KMS-11 (cell line): ENCODE measurements around the gene DSTYK.

Experiments used
- H2AFZ ChIP-seq: fragments of 200-600 bp; sonication (generic); 2 replicates; pipeline ENCODE4 v1.6.1; 2016; ENCODE audit warnings: antibody characterized with exemption, mixed run types, low read depth
- H3K27ac ChIP-seq: fragments of 200-600 bp; sonication (generic); 2 replicates; pipeline ENCODE4 v1.6.1; 2016; ENCODE audit warnings: mild to moderate bottlenecking, mixed run types
- H3K27me3 ChIP-seq: fragments of 200-600 bp; sonication (generic); 2 replicates; pipeline ENCODE4 v1.6.1; 2017; ENCODE audit warnings: mild to moderate bottlenecking, low read depth, mixed run types, moderate library complexity; ENCODE audit not compliant: insufficient read depth
- H3K36me3 ChIP-seq: fragments of 200-600 bp; sonication (generic); 2 replicates; pipeline ENCODE4 v1.6.1; 2017; ENCODE audit warnings: mild to moderate bottlenecking, mixed run types; ENCODE audit not compliant: insufficient read depth
- H3K4me1 ChIP-seq: fragments of 200-600 bp; sonication (generic); 2 replicates; pipeline ENCODE4 v1.6.1; 2016; ENCODE audit warnings: mild to moderate bottlenecking, low read depth, mixed run types; ENCODE audit not compliant: poor library complexity, severe bottlenecking
- H3K4me2 ChIP-seq: fragments of 200-600 bp; sonication (generic); 2 replicates; pipeline ENCODE4 v1.7.0; 2016; ENCODE audit warnings: mild to moderate bottlenecking, mixed run types
- H3K4me3 ChIP-seq: fragments of 200-600 bp; sonication (generic); IDR thresholded peaks from 2 replicates; pipeline ENCODE4 v1.6.1; 2017; ENCODE audit warnings: low read depth, low read length, mixed read lengths; ENCODE audit not compliant: insufficient read depth
- H3K79me2 ChIP-seq: fragments of 200-600 bp; sonication (generic); 2 replicates; pipeline ENCODE4 v1.6.1; 2016; ENCODE audit warnings: low read depth, mixed run types; ENCODE audit not compliant: insufficient read depth
- H3K9ac ChIP-seq: fragments of 200-600 bp; sonication (generic); 2 replicates; pipeline ENCODE4 v1.6.1; 2016; ENCODE audit warnings: mild to moderate bottlenecking, mixed run types
- H4K20me1 ChIP-seq: fragments of 200-600 bp; sonication (generic); 2 replicates; pipeline ENCODE4 v1.6.1; 2016; ENCODE audit warnings: mild to moderate bottlenecking, mixed run types; ENCODE audit not compliant: insufficient read depth
- CTCF ChIP-seq: fragments of 200-600 bp; sonication (generic); conservative IDR thresholded peaks from 2 replicates; pipeline ENCODE4 v1.6.1; 2017; ENCODE audit warnings: low read depth, mild to moderate bottlenecking, antibody characterized with exemption, low read length, moderate library complexity, mixed read lengths

Gene DSTYK

GRCh38 chr1:205147191-205147835 is 64.2 kb downstream of the DSTYK start:
- Histone ChIP-seq H3K4me3 (no peak overlapping the region), H3K79me2 (no peaks in the 10 kb centered on the region), H3K27ac (no peak overlapping the region), H3K36me3 (no peaks in the 10 kb centered on the region), H3K9ac (no peak overlapping the region), H3K4me1 (no peaks in the 10 kb centered on the region), H3K27me3 (no peaks in the 10 kb centered on the region), H3K4me2 (no peak overlapping the region), H4K20me1 (no peaks in the 10 kb centered on the region), H2AFZ (no peak overlapping the region)
- TF ChIP-seq CTCF: no peak

- no peak overlapping the region for H3K4me2 ChIP-seq
- H3K4me1 ChIP-seq: peaks cover 12% of the 10 kb centered on the region
These were observed 66.8 kb downstream of the DSTYK start for GRCh38 chr1:205144751-205145150.

GRCh38 chr1:205144046-205144720 is 67.3 kb downstream of the DSTYK start:
- Histone ChIP-seq H3K4me1 (peaks cover 12% of the 10 kb centered on the region), H3K9ac (no peak overlapping the region), H3K79me2 (no peaks in the 10 kb centered on the region), H3K27me3 (no peaks in the 10 kb centered on the region), H3K27ac (no peak overlapping the region), H3K4me3 (no peak overlapping the region), H3K36me3 (no peaks in the 10 kb centered on the region), H3K4me2 (no peak overlapping the region), H2AFZ (no peak overlapping the region), H4K20me1 (no peaks in the 10 kb centered on the region)
- no peak for TF ChIP-seq CTCF

More at GRCh38 chr1:205144751-205145150, 66.8 kb downstream of the DSTYK start:
- no peak overlapping the region for H3K27ac ChIP-seq
- no peak overlapping the region for H3K4me3 ChIP-seq
- no peak overlapping the region for H3K9ac ChIP-seq
- TF ChIP-seq CTCF: no peak
- H3K79me2 ChIP-seq: no peaks in the 10 kb centered on the region
- no peaks in the 10 kb centered on the region for H3K36me3 ChIP-seq
- H3K27me3 ChIP-seq: no peaks in the 10 kb centered on the region
- no peaks in the 10 kb centered on the region for H4K20me1 ChIP-seq
- H2AFZ ChIP-seq: no peak overlapping the region

- Histone ChIP-seq H3K36me3 (no peaks in the 10 kb centered on the region), H3K27me3 (no peaks in the 10 kb centered on the region), H3K79me2 (no peaks in the 10 kb centered on the region), H3K4me3 (peak overlapping the region; percentile 65), H3K4me1 (peaks cover 12% of the 10 kb centered on the region), H3K9ac (no peak overlapping the region), H3K27ac (no peak overlapping the region), H2AFZ (peak overlapping the region; percentile 42; the same call in 1 of the 2 replicates), H3K4me2 (peak overlapping the region; percentile 74), H4K20me1 (no peaks in the 10 kb centered on the region)
- TF ChIP-seq CTCF: no peak
These were observed 69.4 kb downstream of the DSTYK start for GRCh38 chr1:205142102-205142469.
